Activated T-helper 1 cell treated with anti-CD3 and anti-CD28 coated beads, Interleukin-2, amount 50 U/mL, for 16 hours (primary cell): ENCODE results near the gene VIL1.
A peak's percentile ranks its signal among the peaks of the same experiment; 100 is the strongest.

ENCODE experiments used
- DNase-seq, 2 donors: peaks; one replicate each; pipeline ENCODE4 v3.0.0-alpha.2; 2020; ENCODE audit warnings: low read depth in 1 of 2, low spot score in 1 of 2

The VIL1 gene

GRCh38 chr2:218405086-218405745, 13.7 kb upstream of the VIL1 start:
- DNase-seq: no peak

GRCh38 chr2:218405746-218406208, 13.1 kb upstream of the VIL1 start:
- DNase-seq: no peak

GRCh38 chr2:218406209-218406948, 12.5 kb upstream of the VIL1 start:
- DNase-seq: peak; percentile 85 to 93

- DNase-seq: peak; percentile 32 to 47
Observed at GRCh38 chr2:218406949-218407618, 11.8 kb upstream of the VIL1 start.

GRCh38 chr2:218407717-218408116, 11.2 kb upstream of the VIL1 start:
- no peak for DNase-seq

- no peak for DNase-seq
Observed at GRCh38 chr2:218418321-218418716, 604 bp upstream of the VIL1 start.

GRCh38 chr2:218419630-218420216, 800 bp downstream of the VIL1 start:
- no peak for DNase-seq

- DNase-seq: no peak
Observed at GRCh38 chr2:218421027-218421426, 2.1 kb downstream of the VIL1 start.

GRCh38 chr2:218422403-218423086, 3.6 kb downstream of the VIL1 start:
- DNase-seq: no peak

- no peak for DNase-seq
Observed at GRCh38 chr2:218423584-218423983, 4.7 kb downstream of the VIL1 start.

GRCh38 chr2:218425531-218425930, 6.6 kb downstream of the VIL1 start:
- DNase-seq: no peak

- no peak for DNase-seq
Observed at GRCh38 chr2:218427741-218428140, 8.8 kb downstream of the VIL1 start.

- DNase-seq: no peak
Observed at GRCh38 chr2:218428846-218429558, 10.1 kb downstream of the VIL1 start.

GRCh38 chr2:218429911-218430692, 11.2 kb downstream of the VIL1 start:
- no peak for DNase-seq

GRCh38 chr2:218430721-218431120, 11.8 kb downstream of the VIL1 start:
- no peak for DNase-seq

- no peak for DNase-seq
Observed at GRCh38 chr2:218431878-218432277, 13.0 kb downstream of the VIL1 start.

- DNase-seq: no peak
Observed at GRCh38 chr2:218432676-218433365, 13.9 kb downstream of the VIL1 start.

GRCh38 chr2:218434456-218434855, 15.5 kb downstream of the VIL1 start:
- DNase-seq: no peak
